Vagina (tissue), 2 donors: ENCODE data around the gene TTC28.

Experiments
- POLR2AphosphoS5 ChIP-seq, 2 donors: sonication (generic); formaldehyde crosslinking; IDR thresholded peaks; one replicate each; pipeline ENCODE4 v1.9.0; 2017; ENCODE audit warnings: antibody characterized with exemption in 2 of 2, mild to moderate bottlenecking in 2 of 2, low read depth in 1 of 2; ENCODE audit not compliant: insufficient read depth in 1 of 2
- TF ChIP-seq, protein P1 (sequence below), 3 experiments: fragments of 450-650 bp in 2 of 3; fragments of 200-600 bp in 1 of 3; sonication (generic) in 1 of 3; IDR thresholded peaks; one replicate each; pipeline ENCODE4 v1.5.1; 2017 to 2019; ENCODE audit warnings: antibody characterized with exemption in 3 of 3, mild to moderate bottlenecking in 2 of 3, moderate library complexity in 2 of 3

DNA sequence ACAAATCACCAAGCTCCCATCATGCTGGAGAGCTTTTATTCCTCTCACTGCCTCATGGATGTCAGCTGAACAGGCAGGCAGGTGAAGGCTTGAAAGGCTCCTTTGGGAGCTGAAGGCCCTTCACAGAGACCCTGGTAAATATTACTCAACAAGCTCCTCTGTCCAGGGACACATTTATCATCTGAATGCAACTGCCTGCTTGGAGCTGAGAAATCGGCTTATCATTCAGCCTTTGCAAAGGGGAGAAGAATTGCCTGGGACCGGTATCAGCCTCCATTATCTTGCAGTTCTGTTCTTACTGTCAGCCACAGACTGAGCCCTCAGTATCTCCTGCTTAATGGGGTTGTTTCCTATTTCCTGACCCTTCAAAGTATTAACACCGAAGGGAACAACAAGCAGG is 646.8 kb downstream of the TTC28 start:
- TF ChIP-seq, protein P1, sequence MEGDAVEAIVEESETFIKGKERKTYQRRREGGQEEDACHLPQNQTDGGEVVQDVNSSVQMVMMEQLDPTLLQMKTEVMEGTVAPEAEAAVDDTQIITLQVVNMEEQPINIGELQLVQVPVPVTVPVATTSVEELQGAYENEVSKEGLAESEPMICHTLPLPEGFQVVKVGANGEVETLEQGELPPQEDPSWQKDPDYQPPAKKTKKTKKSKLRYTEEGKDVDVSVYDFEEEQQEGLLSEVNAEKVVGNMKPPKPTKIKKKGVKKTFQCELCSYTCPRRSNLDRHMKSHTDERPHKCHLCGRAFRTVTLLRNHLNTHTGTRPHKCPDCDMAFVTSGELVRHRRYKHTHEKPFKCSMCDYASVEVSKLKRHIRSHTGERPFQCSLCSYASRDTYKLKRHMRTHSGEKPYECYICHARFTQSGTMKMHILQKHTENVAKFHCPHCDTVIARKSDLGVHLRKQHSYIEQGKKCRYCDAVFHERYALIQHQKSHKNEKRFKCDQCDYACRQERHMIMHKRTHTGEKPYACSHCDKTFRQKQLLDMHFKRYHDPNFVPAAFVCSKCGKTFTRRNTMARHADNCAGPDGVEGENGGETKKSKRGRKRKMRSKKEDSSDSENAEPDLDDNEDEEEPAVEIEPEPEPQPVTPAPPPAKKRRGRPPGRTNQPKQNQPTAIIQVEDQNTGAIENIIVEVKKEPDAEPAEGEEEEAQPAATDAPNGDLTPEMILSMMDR (IDR thresholded peaks at IDR 0.05) = no peak
- TF ChIP-seq POLR2AphosphoS5 (IDR thresholded peaks at IDR 0.05; ENCODE audit: insufficient read depth in 1 of 2, low read depth in 1 of 2) = no peak
